Measurements from ENCODE around the gene CREB3L4. TPM values are rescaled to one million over a fixed set of nuclear protein-coding genes. Genes with fewer than 3 reads are reported as not detected.

CREB3L4 gene
- total RNA-seq, 1 experiment from 2014 or later: 14.7 TPM

- Mint-ChIP-seq H3K4me3 (ENCODE audit: unreplicated experiment) (peak overlapping the region; percentile 96), H3K27me3 (ENCODE audit: insufficient read depth, unreplicated experiment) (no peaks in the 10 kb centered on the region), H3K27ac (ENCODE audit: low read depth, unreplicated experiment) (peak overlapping the region; percentile 92), H3K36me3 (ENCODE audit: insufficient read depth, unreplicated experiment) (peaks cover 59% of the 10 kb centered on the region), H3K9me3 (ENCODE audit: unreplicated experiment) (no peaks in the 10 kb centered on the region), H3K4me1 (ENCODE audit: insufficient read depth, unreplicated experiment) (peaks cover 52% of the 10 kb centered on the region)
- POLR2A ChIA-PET: interaction anchor here (0.6 to 16.7 kb wide), 14 partner anchors 5 to 344 kb away, joined by 3 to 647 read pairs (median 6); partner anchors contain the start of genes CHTOP, CREB3L4, CRTC2 and DENND4B
- BruUV-seq (replicated peaks): no TSS peak
- intact Hi-C loops (cut with micrococcal nuclease): no loop called here
- no peak for DNase-seq (ENCODE audit: unreplicated experiment)
- CTCF ChIA-PET: interaction anchor here (0.5 to 5.6 kb wide), 9 partner anchors 9 to 301 kb away, joined by 3 to 60 read pairs (median 4); partner anchors contain the start of genes CREB3L4, DENND4B and RAB13
- no peak for TF ChIP-seq CTCF (IDR thresholded peaks at IDR 0.05; ENCODE audit: unreplicated experiment)
Measured at GRCh38 chr1:153956997-153957715, 10.5 kb upstream of the CREB3L4 start.

GRCh38 chr1:153957744-153958110 is 10.0 kb upstream of the CREB3L4 start:
- peak overlapping the region; percentile 96 for H3K4me3 Mint-ChIP-seq (ENCODE audit: unreplicated experiment)
- no peaks in the 10 kb centered on the region for H3K9me3 Mint-ChIP-seq (ENCODE audit: unreplicated experiment)
- ChIA-PET CTCF (interaction anchor here (0.6 to 5.6 kb wide), 5 partner anchors 8 to 1878 kb away, joined by 3 to 60 read pairs (median 4); partner anchors contain the start of gene DENND4B), POLR2A (interaction anchor here (0.8 to 16.7 kb wide), 16 partner anchors 4 to 345 kb away, joined by 3 to 647 read pairs (median 7); partner anchors contain the start of genes CHTOP, CREB3L4, CRTC2 and DENND4B)
- peak overlapping the region; percentile 92 for H3K27ac Mint-ChIP-seq (ENCODE audit: low read depth, unreplicated experiment)
- peaks cover 60% of the 10 kb centered on the region for H3K36me3 Mint-ChIP-seq (ENCODE audit: insufficient read depth, unreplicated experiment)
- peaks cover 54% of the 10 kb centered on the region for H3K4me1 Mint-ChIP-seq (ENCODE audit: insufficient read depth, unreplicated experiment)
- intact Hi-C loops (cut with micrococcal nuclease): loop anchor here (2.0 kb wide), 1 partner anchor 29 kb away; the partner anchor contains the start of gene RAB13
- DNase-seq (ENCODE audit: unreplicated experiment): peak; percentile 17
- H3K27me3 Mint-ChIP-seq (ENCODE audit: insufficient read depth, unreplicated experiment): no peaks in the 10 kb centered on the region
- BruUV-seq (replicated peaks): no TSS peak
- TF ChIP-seq CTCF (IDR thresholded peaks at IDR 0.05; ENCODE audit: unreplicated experiment): no peak

- ChIA-PET POLR2A (interaction anchor here (0.6 to 16.7 kb wide), 24 partner anchors 4 to 397 kb away, joined by 3 to 647 read pairs (median 4); partner anchors contain the start of genes CHTOP, CREB3L4, CRTC2 and DENND4B), CTCF (interaction anchor here (0.6 to 5.6 kb wide), 7 partner anchors 8 to 1878 kb away, joined by 3 to 60 read pairs (median 3); partner anchors contain the start of genes DENND4B and RAB13)
- BruUV-seq (replicated peaks): no TSS peak
- no peak for TF ChIP-seq CTCF (IDR thresholded peaks at IDR 0.05; ENCODE audit: unreplicated experiment)
- intact Hi-C loops (cut with micrococcal nuclease): loop anchor here (2.0 kb wide), 1 partner anchor 28 kb away; the partner anchor contains the start of gene RAB13
- Mint-ChIP-seq H3K27me3 (ENCODE audit: insufficient read depth, unreplicated experiment) (no peaks in the 10 kb centered on the region), H3K27ac (ENCODE audit: low read depth, unreplicated experiment) (peak within 1 kb of the TSS; percentile 92), H3K4me1 (ENCODE audit: insufficient read depth, unreplicated experiment) (peaks cover 55% of the 10 kb centered on the region), H3K36me3 (ENCODE audit: insufficient read depth, unreplicated experiment) (peaks cover 57% of the 10 kb centered on the region), H3K4me3 (ENCODE audit: unreplicated experiment) (peak within 1 kb of the TSS; percentile 96), H3K9me3 (ENCODE audit: unreplicated experiment) (no peaks in the 10 kb centered on the region)
- DNase-seq (ENCODE audit: unreplicated experiment): peak; percentile 100
Measured at GRCh38 chr1:153958111-153958960, 9.4 kb upstream of the CREB3L4 start, which contains the start of gene CRTC2. Gene CRTC2 (minus strand): TSS chr1:153958612. CDS start chr1:153958497, 115 bp downstream.
